K562 (cell line): ENCODE results near the gene SZT2. TPM values are rescaled to one million over a fixed set of nuclear protein-coding genes. Genes with fewer than 3 reads are reported as not detected.

Experiments
- ATAC-seq: fragments of 200-7000 bp; cut with Tn5 transposase; 3 replicates; pipeline ENCODE4 v1.9.1; 2020; ENCODE audit warnings: moderate library complexity
- BruUV-seq: library from RNA; stranded (reverse); fragments of 400-500 nt; replicated peaks from 2 replicates; lab custom pipeline; 2021; lab: Mats Ljungman, UMichigan
- CTCF ChIA-PET: fragments of 300-600 bp; formaldehyde crosslinking; extraction: SDS; loops from one replicate; lab custom pipeline; 2021; ENCODE audit warnings: low intra/inter-chr PET ratio; lab: Yijun Ruan, JAX
- POLR2A ChIA-PET: fragments of 300-600, 350-650 bp; sonication (Branson Sonifier 250); formaldehyde crosslinking; extraction: SDS; loops from one replicate; lab custom pipeline; 2021; ENCODE audit warnings: antibody characterized with exemption, inconsistent platforms; lab: Yijun Ruan, JAX
- DNase-seq, 4 experiments: peaks; one replicate each; pipeline versions ENCODE4 v3.0.0 to v3.0.0-alpha.2; 2011 to 2018; ENCODE audit warnings: low spot score in 3 of 4, mixed read lengths in 3 of 4; ENCODE audit errors: extremely low read depth in 1 of 4
- FAIRE-seq: peaks from 2 replicates; lab custom pipeline; 2011; peaks lifted over from hg19 to GRCh38; lab: Jason Lieb, UNC
- H2AFZ ChIP-seq: 2 replicates; pipeline ENCODE4 v1.6.0; 2011; ENCODE audit warnings: low read depth, low read length, control low read depth, inconsistent platforms
- H3K27ac ChIP-seq: fragments of 200-600 bp; 3 replicates; pipeline ENCODE4 v1.8.0; 2011; ENCODE audit warnings: low read depth, mild to moderate bottlenecking, control low read depth, inconsistent platforms, low read length, moderate library complexity, mixed read lengths; ENCODE audit errors: extremely low read depth
- H3K27me3 ChIP-seq, 2 experiments: fragments of 300-600 bp in 1 of 2; 2 replicates in 1 of 2; 3 replicates in 1 of 2; pipeline versions ENCODE4 v1.6.0 to v1.8.0; 2011; ENCODE audit warnings: inconsistent platforms in 2 of 2, low read length in 2 of 2, mild to moderate bottlenecking in 1 of 2, mixed read lengths in 1 of 2, moderate library complexity in 1 of 2; ENCODE audit not compliant: control insufficient read depth in 2 of 2, insufficient read depth in 2 of 2
- H3K36me3 ChIP-seq: fragments of 300-600 bp; 3 replicates; pipeline ENCODE4 v1.8.0; 2011; ENCODE audit warnings: mild to moderate bottlenecking, low read length, inconsistent platforms; ENCODE audit not compliant: control insufficient read depth, insufficient read depth
- H3K4me1 ChIP-seq, 2 experiments: fragments of 200-600 bp in 1 of 2; replicated peaks in 1 of 2; 2 replicates in 1 of 2; 3 replicates in 1 of 2; pipeline versions ENCODE4 v1.5.1 to v1.8.0; 2011; ENCODE audit warnings: inconsistent platforms in 2 of 2, low read length in 2 of 2, mild to moderate bottlenecking in 1 of 2, mixed read lengths in 1 of 2, moderate library complexity in 1 of 2; ENCODE audit not compliant: control insufficient read depth in 2 of 2, insufficient read depth in 2 of 2
- H3K4me2 ChIP-seq: 2 replicates; pipeline ENCODE4 v1.6.1; 2011; ENCODE audit warnings: low read length, control low read depth, inconsistent platforms, mixed read lengths; ENCODE audit not compliant: insufficient read depth
- H3K4me3 ChIP-seq: fragments of 200-600 bp; sonication (generic), shearing (Covaris generic); 2 replicates; pipeline ENCODE4 v1.5.1; 2016; ENCODE audit warnings: control low read depth, inconsistent platforms
- H3K79me2 ChIP-seq: fragments of 200-600 bp; 3 replicates; pipeline ENCODE4 v1.8.0; 2011; ENCODE audit warnings: low read length, inconsistent platforms; ENCODE audit not compliant: control insufficient read depth, insufficient read depth
- H3K9ac ChIP-seq, 2 experiments: 2 replicates each; pipeline versions ENCODE4 v1.6.0 to v1.6.1; 2011; ENCODE audit warnings: low read depth in 2 of 2, low read length in 2 of 2, control low read depth in 1 of 2, inconsistent platforms in 1 of 2, mild to moderate bottlenecking in 1 of 2, mixed read lengths in 1 of 2; ENCODE audit not compliant: insufficient read depth in 1 of 2
- H3K9me1 ChIP-seq: one replicate; pipeline ENCODE4 v1.6.0; 2011; ENCODE audit warnings: inconsistent platforms, mild to moderate bottlenecking, low read length, moderate library complexity; ENCODE audit not compliant: control insufficient read depth, insufficient read depth
- H3K9me3 ChIP-seq: replicated peaks from 2 replicates; pipeline ENCODE4 v1.5.1; 2011; ENCODE audit warnings: low read depth, low read length, inconsistent platforms; ENCODE audit not compliant: control insufficient read depth, insufficient read depth
- H4K20me1 ChIP-seq: replicated peaks from 2 replicates; pipeline ENCODE4 v1.6.1; 2011; ENCODE audit warnings: low read length, inconsistent platforms, mixed read lengths; ENCODE audit not compliant: control insufficient read depth, insufficient read depth
- E4F1 ChIP-seq: fragments of 250-450 bp; sonication (Bioruptor Pico); IDR thresholded peaks from 2 replicates; pipeline ENCODE4 v1.5.0; 2021; ENCODE audit warnings: mild to moderate bottlenecking, borderline replicate concordance
- HDAC6 ChIP-seq: IDR thresholded peaks from 2 replicates; pipeline ENCODE4 v1.6.1; 2012; ENCODE audit warnings: low read depth, mild to moderate bottlenecking, control low read depth, inconsistent platforms, low read length, moderate library complexity
- POLR2G ChIP-seq: fragments of 200-400 bp; formaldehyde crosslinking; IDR thresholded peaks from 2 replicates; pipeline ENCODE4 v1.6.1; 2017; ENCODE audit warnings: low read depth, mild to moderate bottlenecking, antibody characterized with exemption, low read length, moderate library complexity
- TSC22D4 ChIP-seq: fragments of 450-650 bp; IDR thresholded peaks from 2 replicates; pipeline ENCODE4 v1.6.1; 2016; ENCODE audit warnings: missing genetic modification characterization, missing biosample characterization, control low read depth
- TSHZ1 ChIP-seq: fragments of 250-450 bp; sonication (Bioruptor Pico); IDR thresholded peaks from 2 replicates; pipeline ENCODE4 v1.4.0; 2020; ENCODE audit warnings: mild to moderate bottlenecking, moderate library complexity
- ZNF146 ChIP-seq: IDR thresholded peaks from one replicate; pipeline ENCODE4 v1.6.1; 2018; ENCODE audit warnings: missing compliant biosample characterization; ENCODE audit not compliant: unreplicated experiment
- ZNF449 ChIP-seq: fragments of 250-450 bp; sonication (Bioruptor Pico); IDR thresholded peaks from 2 replicates; pipeline ENCODE4 v1.8.0; 2022; ENCODE audit warnings: moderate library complexity, mild to moderate bottlenecking, inconsistent platforms
- ZNF778 ChIP-seq: fragments of 450-650 bp; formaldehyde crosslinking; IDR thresholded peaks from 2 replicates; pipeline ENCODE4 v1.4.0; 2020; ENCODE audit warnings: mild to moderate bottlenecking, moderate library complexity
- ZSCAN32 ChIP-seq: fragments of 450-650 bp; formaldehyde crosslinking; IDR thresholded peaks from 2 replicates; pipeline ENCODE4 v1.4.0; 2020; ENCODE audit warnings: mild to moderate bottlenecking, moderate library complexity
- WGBS: fragments of 100-300 bp; shearing (Covaris generic); methylation state at CpG from one replicate; pipeline ENCODE4 v1.1.6; 2016; ENCODE audit warnings: low coverage, mixed read lengths; ENCODE audit not compliant: insufficient coverage; ENCODE audit errors: missing lambda C conversion rate; 5-methylcytosine and 5-hydroxymethylcytosine counted together
- in situ Hi-C: fragments of 300-500 bp; cut with MboI; formaldehyde crosslinking; loops from 4 replicates; pipeline ENCODE4 v1.15.0; 2018; ENCODE audit warnings: inconsistent platforms, mixed read lengths
- intact Hi-C: fragments of 100-400 bp; cut with micrococcal nuclease; formaldehyde crosslinking; loops from 2 replicates; pipeline ENCODE4 v1.14.2; 2022
- polyA plus RNA-seq, 8 experiments: library from polyadenylated mRNA; depleted of rRNA in 4 of 8; stranded (reverse) in 5 of 8; unstranded in 3 of 8; fragments of >200 nt; fragmentation: Nextera tagmentation in 2 of 8; fragmentation: Illumina TruSeq in 1 of 8; extraction: Ambion mirVana in 2 of 8; extraction: Trizol in 1 of 8; gene quantifications; 2 replicates each; pipeline versions ENCODE4 v1.2.1 to v1.2.3, GENCODE V29; 2011 to 2014; ENCODE audit warnings: inconsistent platforms in 1 of 8, missing spikeins in 1 of 8
- total RNA-seq, 7 experiments: library from RNA; depleted of rRNA in 6 of 7; stranded (reverse); fragments of >200 nt in 6 of 7; fragmentation: Illumina TruSeq in 2 of 7; extraction: Trizol in 2 of 7; gene quantifications; 2 replicates each; pipeline versions ENCODE4 v1.2.1 to v1.2.3, GENCODE V29; 2011 to 2021; ENCODE audit warnings: low replicate concordance in 1 of 7

The SZT2 gene
- total and polyA plus RNA-seq, 9 of the 15 experiments (the other 6 are each of a cell fraction or from before 2014, with no cell fraction given): 0.88 to 31.0 (median 12.8) TPM

GRCh38 chr1:43392702-43393101, 3.0 kb downstream of the SZT2 start:
- 53% methylated on average over 3 of the region's 3 CpGs for WGBS
- Histone ChIP-seq H3K79me2 (peaks cover 33% of the 10 kb centered on the region), H3K36me3 (peaks cover 7% of the 10 kb centered on the region), H3K4me2 (no peak overlapping the region), H3K4me3 (no peak overlapping the region), H3K9ac (no peak overlapping the region), H3K27ac (no peak overlapping the region), H3K4me1 (peaks cover 0 to 13% of the 10 kb centered on the region in 2 experiments; a peak in 2 of 5 replicates), H2AFZ (no peak overlapping the region), H3K27me3 (no peaks in the 10 kb centered on the region), H3K9me1 (peaks cover 5% of the 10 kb centered on the region), H4K20me1 (peaks cover 13% of the 10 kb centered on the region; the same call in 1 of the 2 replicates), H3K9me3 (no peaks in the 10 kb centered on the region)
- BruUV-seq: no TSS peak
- FAIRE-seq: no peak
- ATAC-seq: no peak
- POLR2A ChIA-PET: interaction anchor here (1.1 kb wide), 1 partner anchor 13 kb away, joined by 3 read pairs; no protein-coding TSS in a partner anchor
- in situ Hi-C loops: no loop called here
- CTCF ChIA-PET: no interaction called here
- intact Hi-C loops: no loop called here
- DNase-seq: no peak
- TF ChIP-seq POLR2G (no peak), ZNF146 (CRISPR knock-in tag) (no peak), TSHZ1 (CRISPR knock-in tag) (no peak), HDAC6 (no peak), ZNF449 (CRISPR knock-in tag) (no peak), E4F1 (CRISPR knock-in tag) (no peak), ZNF778 (CRISPR knock-in tag) (no peak), ZSCAN32 (CRISPR knock-in tag) (no peak), TSC22D4 (no peak)
